ENCODE data around the gene CAPN15. TPM values are rescaled to one million over a fixed set of nuclear protein-coding genes. Genes with fewer than 3 reads are reported as not detected.
"Not testable (repeated sequence)": the region's sequence is repeated elsewhere in the genome, so short reads cannot be mapped to it uniquely, and the experiment has no call there.

The CAPN15 gene
- 9.9 TPM for total RNA-seq

GRCh38 chr16:527015-527903, at the start of gene CAPN15:
Gene CAPN15, plus strand, starts transcription at chr16:527712. Its CDS starts 19,127 bp downstream, at chr16:546839.
- Histone ChIP-seq H3K9me3 (ENCODE audit: control insufficient read depth in 3 of 3, low read length in 3 of 3) (no peaks in the 10 kb centered on the region), H3K4me1 (ENCODE audit: control insufficient read depth in 3 of 3, insufficient read depth in 3 of 3, low read length in 3 of 3) (peaks cover 38 to 55% (median 49%) of the 10 kb centered on the region in 3 donors)

GRCh38 chr16:478287-478686, 49.2 kb upstream of the CAPN15 start:
- not testable (repeated sequence) for H3K27ac ChIP-seq (ENCODE audit: low read depth, low read length)

More at GRCh38 chr16:527015-527903, at the start of gene CAPN15:
- Histone ChIP-seq H3K9ac (ENCODE audit: low read depth in 1 of 3, low read length in 3 of 3) (peak within 1 kb of the TSS; percentile 86 to 96 (median 93)), H3K27ac (ENCODE audit: low read depth, low read length) (peak within 1 kb of the TSS; percentile 90), H3K4me3 (ENCODE audit: low read length in 3 of 3) (peak within 1 kb of the TSS; percentile 79 to 87 (median 86)), H3K27me3 (ENCODE audit: control insufficient read depth in 3 of 3, insufficient read depth in 3 of 3, low read length in 3 of 3) (no peaks in the 10 kb centered on the region), H3K36me3 (ENCODE audit: control insufficient read depth in 3 of 3, insufficient read depth in 3 of 3, low read length in 3 of 3) (peaks cover 0 to 4% (median 4%) of the 10 kb centered on the region in 3 donors)

GRCh38 chr16:482468-483185, 44.9 kb upstream of the CAPN15 start:
- peaks cover 11 to 20% (median 19%) of the 10 kb centered on the region in 3 donors for H3K36me3 ChIP-seq (ENCODE audit: control insufficient read depth in 3 of 3, insufficient read depth in 3 of 3, low read length in 3 of 3)
- peaks cover 2 to 6% (median 4%) of the 10 kb centered on the region in 3 donors for H3K4me1 ChIP-seq (ENCODE audit: control insufficient read depth in 3 of 3, insufficient read depth in 3 of 3, low read length in 3 of 3)
- H3K4me3 ChIP-seq (ENCODE audit: low read length in 3 of 3) = no peak overlapping the region
- peak overlapping the region in 1 of 3 donors; percentile 8 for H3K9ac ChIP-seq (ENCODE audit: low read depth in 1 of 3, low read length in 3 of 3)
- H3K27me3 ChIP-seq (ENCODE audit: control insufficient read depth in 3 of 3, insufficient read depth in 3 of 3, low read length in 3 of 3) = no peaks in the 10 kb centered on the region
- no peak overlapping the region for H3K27ac ChIP-seq (ENCODE audit: low read depth, low read length)
- no peaks in the 10 kb centered on the region for H3K9me3 ChIP-seq (ENCODE audit: control insufficient read depth in 3 of 3, low read length in 3 of 3)

More at GRCh38 chr16:478287-478686, 49.2 kb upstream of the CAPN15 start:
- Histone ChIP-seq H3K4me1 (ENCODE audit: control insufficient read depth in 3 of 3, insufficient read depth in 3 of 3, low read length in 3 of 3) (peaks cover 9 to 11% (median 10%) of the 10 kb centered on the region in 3 donors), H3K36me3 (ENCODE audit: control insufficient read depth in 3 of 3, insufficient read depth in 3 of 3, low read length in 3 of 3) (peaks cover 8 to 22% (median 13%) of the 10 kb centered on the region in 3 donors)
- H3K9me3 ChIP-seq (ENCODE audit: control insufficient read depth in 3 of 3, low read length in 3 of 3); H3K27me3 ChIP-seq (ENCODE audit: control insufficient read depth in 3 of 3, insufficient read depth in 3 of 3, low read length in 3 of 3); H3K4me3 ChIP-seq (ENCODE audit: low read length in 3 of 3); H3K9ac ChIP-seq (ENCODE audit: low read depth in 1 of 3, low read length in 3 of 3): not testable (repeated sequence)

DNA sequence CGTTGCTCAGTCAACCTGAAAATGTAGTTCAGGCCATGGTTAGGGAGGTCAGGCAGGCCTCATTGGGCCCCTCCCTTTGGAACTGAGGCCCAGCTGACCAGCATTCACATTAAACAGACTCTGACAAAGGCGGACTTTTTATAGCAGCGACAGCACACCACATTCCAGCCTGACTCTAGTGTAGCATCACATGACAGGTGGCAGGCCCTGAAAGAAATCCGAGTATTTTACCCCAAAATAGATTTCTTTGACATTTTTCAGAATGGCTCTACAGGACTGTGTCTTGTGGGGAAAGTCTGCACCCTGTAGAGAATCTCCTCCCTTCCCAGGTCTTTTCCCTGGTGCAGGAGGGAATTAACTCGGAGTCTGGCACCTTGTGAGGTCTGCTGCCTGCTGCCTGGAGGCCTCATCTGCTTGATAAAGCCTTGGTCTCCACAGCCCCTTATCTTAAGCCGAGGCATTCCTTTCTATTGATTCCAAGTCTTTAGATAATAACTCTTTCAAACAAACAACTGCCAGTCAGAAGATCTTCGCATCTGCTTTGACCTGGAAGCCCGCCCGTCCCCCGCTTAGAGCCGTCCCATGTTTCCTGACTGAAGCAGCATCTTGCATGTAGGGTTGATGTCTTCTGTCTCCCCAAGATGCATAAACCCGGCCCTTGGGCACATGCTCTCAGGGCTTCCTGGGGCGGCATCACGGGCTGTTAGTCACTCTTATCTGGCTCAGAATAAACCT, 44.0 kb upstream of the CAPN15 start:
- Histone ChIP-seq H3K4me1 (ENCODE audit: control insufficient read depth in 3 of 3, insufficient read depth in 3 of 3, low read length in 3 of 3) (peaks cover 0 to 2% (median 0%) of the 10 kb centered on the region in 3 donors), H3K4me3 (ENCODE audit: low read length in 3 of 3) (no peak overlapping the region), H3K9me3 (ENCODE audit: control insufficient read depth in 3 of 3, low read length in 3 of 3) (no peaks in the 10 kb centered on the region), H3K27ac (ENCODE audit: low read depth, low read length) (no peak overlapping the region), H3K27me3 (ENCODE audit: control insufficient read depth in 3 of 3, insufficient read depth in 3 of 3, low read length in 3 of 3) (no peaks in the 10 kb centered on the region), H3K36me3 (ENCODE audit: control insufficient read depth in 3 of 3, insufficient read depth in 3 of 3, low read length in 3 of 3) (peaks cover 11 to 21% (median 19%) of the 10 kb centered on the region in 3 donors), H3K9ac (ENCODE audit: low read depth in 1 of 3, low read length in 3 of 3) (peak overlapping the region in 1 of 3 donors; percentile 25)

GRCh38 chr16:489606-490005, 37.9 kb upstream of the CAPN15 start:
- Histone ChIP-seq H3K9me3 (ENCODE audit: control insufficient read depth in 3 of 3, low read length in 3 of 3) (no peaks in the 10 kb centered on the region), H3K4me3 (ENCODE audit: low read length in 3 of 3) (no peak overlapping the region), H3K9ac (ENCODE audit: low read depth in 1 of 3, low read length in 3 of 3) (peak overlapping the region in 1 of 3 donors; percentile 8), H3K4me1 (ENCODE audit: control insufficient read depth in 3 of 3, insufficient read depth in 3 of 3, low read length in 3 of 3) (no peaks in the 10 kb centered on the region), H3K27me3 (ENCODE audit: control insufficient read depth in 3 of 3, insufficient read depth in 3 of 3, low read length in 3 of 3) (no peaks in the 10 kb centered on the region), H3K27ac (ENCODE audit: low read depth, low read length) (no peak overlapping the region), H3K36me3 (ENCODE audit: control insufficient read depth in 3 of 3, insufficient read depth in 3 of 3, low read length in 3 of 3) (peaks cover 34 to 37% (median 35%) of the 10 kb centered on the region in 3 donors)

GRCh38 chr16:490768-491167, 36.7 kb upstream of the CAPN15 start:
- Histone ChIP-seq H3K9ac (ENCODE audit: low read depth in 1 of 3, low read length in 3 of 3) (no peak overlapping the region), H3K36me3 (ENCODE audit: control insufficient read depth in 3 of 3, insufficient read depth in 3 of 3, low read length in 3 of 3) (peaks cover 33 to 35% (median 34%) of the 10 kb centered on the region in 3 donors), H3K4me3 (ENCODE audit: low read length in 3 of 3) (no peak overlapping the region), H3K9me3 (ENCODE audit: control insufficient read depth in 3 of 3, low read length in 3 of 3) (no peaks in the 10 kb centered on the region), H3K27me3 (ENCODE audit: control insufficient read depth in 3 of 3, insufficient read depth in 3 of 3, low read length in 3 of 3) (no peaks in the 10 kb centered on the region), H3K4me1 (ENCODE audit: control insufficient read depth in 3 of 3, insufficient read depth in 3 of 3, low read length in 3 of 3) (no peaks in the 10 kb centered on the region), H3K27ac (ENCODE audit: low read depth, low read length) (no peak overlapping the region)

- no peaks in the 10 kb centered on the region for H3K9me3 ChIP-seq (ENCODE audit: control insufficient read depth in 3 of 3, low read length in 3 of 3)
- H3K4me1 ChIP-seq (ENCODE audit: control insufficient read depth in 3 of 3, insufficient read depth in 3 of 3, low read length in 3 of 3) = no peaks in the 10 kb centered on the region
- H3K4me3 ChIP-seq (ENCODE audit: low read length in 3 of 3) = no peak overlapping the region
- H3K9ac ChIP-seq (ENCODE audit: low read depth in 1 of 3, low read length in 3 of 3) = no peak overlapping the region
- no peaks in the 10 kb centered on the region for H3K27me3 ChIP-seq (ENCODE audit: control insufficient read depth in 3 of 3, insufficient read depth in 3 of 3, low read length in 3 of 3)
- no peak overlapping the region for H3K27ac ChIP-seq (ENCODE audit: low read depth, low read length)
- peaks cover 32 to 35% (median 34%) of the 10 kb centered on the region in 3 donors for H3K36me3 ChIP-seq (ENCODE audit: control insufficient read depth in 3 of 3, insufficient read depth in 3 of 3, low read length in 3 of 3)
Observed at GRCh38 chr16:491220-491919, 36.1 kb upstream of the CAPN15 start.

DNA sequence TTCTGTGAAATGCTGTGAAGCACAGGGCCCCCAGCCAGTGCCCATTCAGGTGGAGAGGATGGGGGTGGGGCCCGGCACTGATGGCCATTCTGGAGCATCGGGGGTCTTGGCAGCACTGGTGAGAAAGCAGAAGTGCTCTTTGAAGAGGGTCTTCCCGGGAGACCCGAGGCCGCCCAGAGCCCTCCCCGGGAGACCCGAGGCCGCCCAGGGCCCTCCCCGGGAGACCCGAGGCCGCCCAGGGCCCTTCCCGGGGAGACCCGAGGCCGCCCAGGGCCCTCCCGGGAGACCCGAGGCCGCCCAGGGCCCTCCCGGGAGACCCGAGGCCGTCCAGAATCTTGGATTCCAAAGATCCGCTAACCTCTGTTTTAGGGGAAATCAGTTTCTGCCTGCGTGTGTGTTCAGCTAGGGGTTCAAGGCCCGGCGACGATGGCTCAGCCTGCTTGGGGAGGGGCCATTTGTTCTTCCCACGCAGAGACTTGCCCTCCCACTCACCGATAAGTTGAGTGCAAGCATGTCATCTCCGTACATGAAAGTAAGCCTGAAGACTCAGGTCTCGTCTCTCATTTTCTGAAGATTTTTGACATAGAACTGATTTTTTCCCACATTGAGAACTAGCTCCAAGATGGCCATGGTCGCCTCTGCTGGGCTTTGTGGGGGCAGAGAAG, 35.2 kb upstream of the CAPN15 start:
- Histone ChIP-seq H3K4me3 (ENCODE audit: low read length in 3 of 3) (no peak overlapping the region), H3K36me3 (ENCODE audit: control insufficient read depth in 3 of 3, insufficient read depth in 3 of 3, low read length in 3 of 3) (peaks cover 33 to 36% (median 35%) of the 10 kb centered on the region in 3 donors), H3K9ac (ENCODE audit: low read depth in 1 of 3, low read length in 3 of 3) (no peak overlapping the region), H3K27ac (ENCODE audit: low read depth, low read length) (no peak overlapping the region), H3K27me3 (ENCODE audit: control insufficient read depth in 3 of 3, insufficient read depth in 3 of 3, low read length in 3 of 3) (no peaks in the 10 kb centered on the region), H3K4me1 (ENCODE audit: control insufficient read depth in 3 of 3, insufficient read depth in 3 of 3, low read length in 3 of 3) (no peaks in the 10 kb centered on the region), H3K9me3 (ENCODE audit: control insufficient read depth in 3 of 3, low read length in 3 of 3) (no peaks in the 10 kb centered on the region)

DNA sequence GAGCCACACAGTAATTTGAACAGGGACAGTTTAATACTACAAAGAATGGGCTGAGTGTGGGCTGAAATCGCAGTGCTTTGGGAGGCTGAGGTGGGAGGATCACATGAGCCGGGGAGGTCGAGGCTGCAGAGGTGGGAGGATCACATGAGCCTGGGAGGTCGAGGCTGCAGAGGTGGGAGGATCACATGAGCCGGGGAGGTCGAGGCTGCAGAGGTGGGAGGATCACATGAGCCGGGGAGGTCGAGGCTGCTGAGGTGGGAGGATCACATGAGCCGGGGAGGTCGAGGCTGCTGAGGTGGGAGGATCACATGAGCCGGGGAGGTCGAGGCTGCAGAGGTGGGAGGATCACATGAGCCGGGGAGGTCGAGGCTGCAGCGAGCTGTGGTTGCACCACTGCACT, 32.8 kb upstream of the CAPN15 start:
- not testable (repeated sequence) for H3K27me3 ChIP-seq (ENCODE audit: control insufficient read depth in 3 of 3, insufficient read depth in 3 of 3, low read length in 3 of 3); H3K9me3 ChIP-seq (ENCODE audit: control insufficient read depth in 3 of 3, low read length in 3 of 3); H3K27ac ChIP-seq (ENCODE audit: low read depth, low read length); H3K9ac ChIP-seq (ENCODE audit: low read depth in 1 of 3, low read length in 3 of 3); H3K4me1 ChIP-seq (ENCODE audit: control insufficient read depth in 3 of 3, insufficient read depth in 3 of 3, low read length in 3 of 3); H3K4me3 ChIP-seq (ENCODE audit: low read length in 3 of 3)
- peaks cover 29 to 33% (median 29%) of the 10 kb centered on the region in 3 donors for H3K36me3 ChIP-seq (ENCODE audit: control insufficient read depth in 3 of 3, insufficient read depth in 3 of 3, low read length in 3 of 3)

Data from skeletal muscle tissue (tissue), 4 donors.